GM12878 (cell line): ENCODE measurements around the gene CHMP3. TPM values are rescaled to one million over a fixed set of nuclear protein-coding genes. Genes with fewer than 3 reads are reported as not detected.

Experiments used
- ATAC-seq: fragments of 200-7000 bp; cut with Tn5 transposase; 3 replicates; pipeline ENCODE4 v1.9.1; 2020; ENCODE audit warnings: mild to moderate bottlenecking, moderate library complexity
- BruUV-seq: library from RNA; stranded (reverse); fragments of 400-500 nt; replicated peaks from 2 replicates; lab custom pipeline; 2021; lab: Mats Ljungman, UMichigan
- CTCF ChIA-PET: fragments of 300-600 bp; sonication (Branson Sonifier 250); formaldehyde crosslinking; extraction: SDS; loops from one replicate; lab custom pipeline; 2021; ENCODE audit warnings: inconsistent platforms; lab: Yijun Ruan, JAX
- POLR2A ChIA-PET: fragments of 350-600 bp; formaldehyde crosslinking; extraction: SDS; loops from one replicate; lab custom pipeline; 2021; ENCODE audit warnings: inconsistent platforms; lab: Charles Lee
- RAD21 ChIA-PET: fragments of 300-600 bp; sonication (Branson Sonifier 250); formaldehyde crosslinking; loops from one replicate; lab custom pipeline; 2023; ENCODE audit warnings: antibody characterized with exemption; ENCODE audit not compliant: unreplicated experiment; lab: Charles Lee
- SMC1A ChIA-PET: fragments of 300-600 bp; sonication (Branson Sonifier 250); formaldehyde crosslinking; loops from one replicate; lab custom pipeline; 2023; ENCODE audit not compliant: unreplicated experiment, uncharacterized antibody; lab: Charles Lee
- DNase-seq: peaks from one replicate; pipeline ENCODE4 v3.0.0-alpha.2; 2011; ENCODE audit warnings: low read depth, low spot score
- FAIRE-seq: peaks from 3 replicates; lab custom pipeline; 2011; peaks lifted over from hg19 to GRCh38; lab: Jason Lieb, UNC
- H2AFZ ChIP-seq: 2 replicates; pipeline ENCODE4 v1.6.0; 2011; ENCODE audit warnings: low read depth, low read length, control low read depth; ENCODE audit not compliant: control insufficient read depth
- H3K27ac ChIP-seq: 2 replicates; pipeline ENCODE4 v1.5.1; 2011; ENCODE audit warnings: control low read depth; ENCODE audit not compliant: control insufficient read depth, insufficient read depth
- H3K27me3 ChIP-seq, 2 experiments: replicated peaks in 1 of 2; 2 replicates each; pipeline versions ENCODE4 v1.6.0 to v1.6.1; 2011; ENCODE audit warnings: low read length in 1 of 2; ENCODE audit not compliant: control insufficient read depth in 2 of 2, insufficient read depth in 2 of 2
- H3K36me3 ChIP-seq, 2 experiments: 2 replicates each; pipeline ENCODE4 v1.5.1; 2011; ENCODE audit warnings: low read length in 1 of 2; ENCODE audit not compliant: control insufficient read depth in 2 of 2, insufficient read depth in 2 of 2
- H3K4me1 ChIP-seq: 2 replicates; pipeline ENCODE4 v1.6.1; 2011; ENCODE audit warnings: mild to moderate bottlenecking, low read length, moderate library complexity, mixed read lengths; ENCODE audit not compliant: control insufficient read depth, insufficient read depth
- H3K4me2 ChIP-seq: 2 replicates; pipeline ENCODE4 v1.6.0; 2011; ENCODE audit warnings: control low read depth; ENCODE audit not compliant: control insufficient read depth, insufficient read depth
- H3K4me3 ChIP-seq: fragments of 200-600 bp; sonication (generic); 2 replicates; pipeline ENCODE4 v1.5.1; 2016
- H3K79me2 ChIP-seq: 2 replicates; pipeline ENCODE4 v1.6.0; 2011; ENCODE audit warnings: low read length; ENCODE audit not compliant: control insufficient read depth, insufficient read depth
- H3K9ac ChIP-seq: 2 replicates; pipeline ENCODE4 v1.8.0; 2011; ENCODE audit warnings: low read length, control low read depth, mixed read lengths; ENCODE audit not compliant: control insufficient read depth, insufficient read depth
- H3K9me3 ChIP-seq: replicated peaks from 3 replicates; pipeline ENCODE4 v1.5.1; 2011; ENCODE audit warnings: mild to moderate bottlenecking, low read length; ENCODE audit not compliant: control insufficient read depth, insufficient read depth
- H4K20me1 ChIP-seq: 2 replicates; pipeline ENCODE4 v1.6.0; 2011; ENCODE audit not compliant: control insufficient read depth, insufficient read depth
- CTCF ChIP-seq, 3 experiments: IDR thresholded peaks in 2 of 3; conservative IDR thresholded peaks in 1 of 3; 2 replicates each; pipeline ENCODE4 v1.5.1; 2011; ENCODE audit warnings: low read depth in 3 of 3, low read length in 3 of 3, mild to moderate bottlenecking in 3 of 3, control low read depth in 2 of 3, moderate library complexity in 2 of 3, inconsistent platforms in 1 of 3, mixed read lengths in 1 of 3; ENCODE audit not compliant: control insufficient read depth in 2 of 3, insufficient read depth in 1 of 3; ENCODE audit errors: extremely low read depth in 1 of 3
- KDM1A ChIP-seq: fragments of 200-600 bp; sonication (generic); IDR thresholded peaks from 2 replicates; pipeline ENCODE4 v1.6.1; 2016; ENCODE audit warnings: borderline replicate concordance
- MAX ChIP-seq: IDR thresholded peaks from 2 replicates; pipeline ENCODE4 v1.6.1; 2012; ENCODE audit warnings: low read depth, low read length, improper control_type of control experiment
- MYC ChIP-seq: IDR thresholded peaks from 2 replicates; pipeline ENCODE4 v1.6.1; 2011; ENCODE audit warnings: mild to moderate bottlenecking, low read length, moderate library complexity, inconsistent platforms; ENCODE audit not compliant: insufficient read depth, insufficient replicate concordance, insufficient read length, severe bottlenecking
- RAD51 ChIP-seq: fragments of 450-650 bp; IDR thresholded peaks from 2 replicates; pipeline ENCODE4 v1.6.1; 2016; ENCODE audit warnings: moderate library complexity, mild to moderate bottlenecking, inconsistent platforms
- RCOR1 ChIP-seq: conservative IDR thresholded peaks from 2 replicates; pipeline ENCODE4 v1.6.1; 2012; ENCODE audit warnings: low read depth, low read length, improper control_type of control experiment
- TCF7 ChIP-seq: IDR thresholded peaks from 2 replicates; pipeline ENCODE4 v1.6.1; 2014; ENCODE audit warnings: antibody characterized with exemption, borderline replicate concordance
- ZBTB4 ChIP-seq: fragments of 450-650 bp; formaldehyde crosslinking; IDR thresholded peaks from 2 replicates; pipeline ENCODE4 v1.4.0; 2022; ENCODE audit warnings: mild to moderate bottlenecking, moderate library complexity
- ZNF24 ChIP-seq: fragments of 450-650 bp; IDR thresholded peaks from 2 replicates; pipeline ENCODE4 v1.6.1; 2017; ENCODE audit warnings: antibody characterized with exemption, mild to moderate bottlenecking
- WGBS: methylation state at CpG from one replicate; pipeline ENCODE4 v1.1.6; 2016; ENCODE audit warnings: low lambda C conversion rate; ENCODE audit not compliant: insufficient replicate concordance, insufficient coverage; ENCODE audit errors: missing lambda C conversion rate; 5-methylcytosine and 5-hydroxymethylcytosine counted together
- in situ Hi-C: fragments of 300-500 bp; cut with MboI; formaldehyde crosslinking; loops from 9 replicates; pipeline ENCODE4 v1.14.3; 2018; ENCODE audit warnings: mixed read lengths
- intact Hi-C: fragments of 100-400 bp; cut with micrococcal nuclease; formaldehyde crosslinking; loops from one replicate; pipeline ENCODE4 v1.14.2; 2022; ENCODE audit not compliant: unreplicated experiment
- polyA plus RNA-seq, 11 experiments: library from polyadenylated mRNA; depleted of rRNA in 4 of 11; unstranded in 6 of 11; stranded (reverse) in 5 of 11; fragments of >200 nt; fragmentation: Nextera tagmentation in 4 of 11; fragmentation: Illumina TruSeq in 1 of 11; extraction: Ambion mirVana in 4 of 11; extraction: Trizol in 1 of 11; gene quantifications; 1 replicate in 1 of 11; 2 replicates in 10 of 11; pipeline versions ENCODE4 v1.2.1 to v1.2.3, GENCODE V29; 2011 to 2016; ENCODE audit warnings: inconsistent platforms in 2 of 11, missing spikeins in 2 of 11, low read depth in 1 of 11
- total RNA-seq, 4 experiments: library from RNA; depleted of rRNA in 3 of 4; stranded (reverse); fragments of >200 nt in 3 of 4; fragmentation: Illumina TruSeq in 1 of 4; extraction: Trizol in 1 of 4; gene quantifications; 2 replicates each; pipeline versions ENCODE4 v1.2.1 to v1.2.3, GENCODE V29; 2013 to 2021

CHMP3 gene
- total and polyA plus RNA-seq, 10 of the 15 experiments (the other 5 are each of a cell fraction or from before 2014, with no cell fraction given), result 22.5 to 56.8 (median 32.5) TPM

GRCh38 chr2:86464652-86465051 lies 98.6 kb downstream of the CHMP3 start:
- in situ Hi-C loops, result no loop called here
- H3K9me3 ChIP-seq, result no peaks in the 10 kb centered on the region
- no peak for DNase-seq
- no TSS peak for BruUV-seq
- H3K27ac ChIP-seq, result no peak overlapping the region
- no peak overlapping the region for H3K4me2 ChIP-seq
- TF ChIP-seq TCF7 (no peak), CTCF (IDR thresholded peaks at IDR 0.05 in 2 of 3, conservative IDR thresholded peaks at IDR 0.05 in 1 of 3; ENCODE audit: control insufficient read depth in 2 of 3, extremely low read depth in 1 of 3, insufficient read depth in 1 of 3, low read depth in 3 of 3, low read length in 3 of 3) (no peak), MYC (no peak), RCOR1 (no peak), RAD51 (no peak), ZBTB4 (no peak), ZNF24 (no peak), KDM1A (no peak), MAX (no peak)
- TF ChIP-seq, all 136 proteins: peak for 0
- ATAC-seq, result no peak
- Histone ChIP-seq H3K36me3 (peaks cover 8 to 80% of the 10 kb centered on the region in 2 experiments), H3K79me2 (no peaks in the 10 kb centered on the region; the same call in none of the 2 replicates), H3K27me3 (no peaks in the 10 kb centered on the region), H3K4me3 (no peak overlapping the region), H2AFZ (no peak overlapping the region), H3K4me1 (no peaks in the 10 kb centered on the region), H3K9ac (no peak overlapping the region), H4K20me1 (no peaks in the 10 kb centered on the region)
- no peak for FAIRE-seq
- ChIA-PET CTCF (no interaction called here), RAD21 (no interaction called here), SMC1A (no interaction called here), POLR2A (no interaction called here)
- intact Hi-C loops, result no loop called here
- WGBS, result 41% methylated on average over 3 of the region's 3 CpGs
